Naive thymus-derived CD8-positive, alpha-beta T cell (primary cell): ENCODE results near the gene SREBF2. TPM values are rescaled to one million over a fixed set of nuclear protein-coding genes. Genes with fewer than 3 reads are reported as not detected.

Source experiments
- ATAC-seq, 2 donors: fragments of 150-1000 bp; cut with Tn5 transposase in 1 of 2; sonication (Bioruptor Pico), chemical (Tn5 transposase) in 1 of 2; 1 replicate in 1 of 2; 2 replicates in 1 of 2; pipeline ENCODE4 v1.10.0; 2021; ENCODE audit warnings: mild to moderate bottlenecking in 2 of 2, moderate library complexity in 2 of 2
- POLR2A ChIA-PET: fragments of 350-600 bp; sonication (Branson Sonifier 250); formaldehyde crosslinking; loops from one replicate; lab custom pipeline; 2021; ENCODE audit warnings: antibody characterized with exemption; lab: Charles Lee
- DNase-seq, 10 donors: peaks; one replicate each; pipeline versions ENCODE4 v3.0.0 to v3.0.0-alpha.2; 2020 to 2022
- H3K27ac Mint-ChIP-seq, 10 donors: one replicate each; pipeline ENCODE4 v1.8.0; 2020 to 2022; ENCODE audit warnings: mild to moderate bottlenecking in 10 of 10, mixed read lengths in 10 of 10, moderate library complexity in 4 of 10, inconsistent platforms in 1 of 10
- H3K27me3 Mint-ChIP-seq, 5 donors: one replicate each; pipeline ENCODE4 v1.8.0; 2021 to 2022; ENCODE audit warnings: mixed read lengths in 5 of 5
- H3K36me3 Mint-ChIP-seq, 3 donors: one replicate each; pipeline ENCODE4 v1.8.0; 2020 to 2022; ENCODE audit warnings: mixed read lengths in 3 of 3, mild to moderate bottlenecking in 2 of 3, inconsistent platforms in 1 of 3
- H3K4me1 Mint-ChIP-seq, 4 donors: one replicate each; pipeline ENCODE4 v1.8.0; 2021 to 2022; ENCODE audit warnings: mixed read lengths in 4 of 4
- H3K4me3 Mint-ChIP-seq, 10 donors: one replicate each; pipeline ENCODE4 v1.8.0; 2020 to 2022; ENCODE audit warnings: mild to moderate bottlenecking in 10 of 10, mixed read lengths in 10 of 10, moderate library complexity in 6 of 10, inconsistent platforms in 1 of 10
- H3K9me3 Mint-ChIP-seq, 9 donors: one replicate each; pipeline ENCODE4 v1.8.0; 2020 to 2022; ENCODE audit warnings: mixed read lengths in 9 of 9, mild to moderate bottlenecking in 3 of 9, inconsistent platforms in 1 of 9, moderate library complexity in 1 of 9
- polyA plus RNA-seq, 3 donors: library from polyadenylated mRNA; unstranded; fragments of 300-500 nt; fragmentation: Illumina TruSeq; gene quantifications; one replicate each; pipeline ENCODE4 v1.2.3, GENCODE V29; 2021
- total RNA-seq, 8 experiments: library from RNA in 2 of 8; stranded (reverse) in 2 of 8; gene quantifications; one replicate each; pipeline ENCODE4 v1.2.3 and lab custom pipeline; 2021 to 2026

Gene SREBF2
- total and polyA plus RNA-seq, 5 experiments from 2014 or later: 16.3 to 106 (median 21.9) TPM

- Mint-ChIP-seq H3K4me1 (peaks cover 5 to 47% (median 29%) of the 10 kb centered on the region in 4 donors), H3K27ac (peak overlapping the region in 3 of 10 donors; percentile 13 to 57 (median 25)), H3K27me3 (peaks cover 0 to 3% (median 2%) of the 10 kb centered on the region in 5 donors), H3K4me3 (no peak overlapping the region), H3K9me3 (no peaks in the 10 kb centered on the region), H3K36me3 (no peaks in the 10 kb centered on the region)
- no peak for ATAC-seq
- no peak for DNase-seq
- POLR2A ChIA-PET: interaction anchor here (1.7 to 4.7 kb wide), 2 partner anchors 11 to 17 kb away, joined by 6 to 68 read pairs; no protein-coding TSS in a partner anchor
These were observed 90.2 kb downstream of the SREBF2 start for GRCh38 chr22:41922940-41923594.

GRCh38 chr22:41923595-41924276 is 90.8 kb downstream of the SREBF2 start:
- ATAC-seq (no peak), DNase-seq (no peak)
- Mint-ChIP-seq H3K4me1 (peaks cover 9 to 46% (median 33%) of the 10 kb centered on the region in 4 donors), H3K9me3 (no peaks in the 10 kb centered on the region), H3K27me3 (peaks cover 0 to 3% (median 2%) of the 10 kb centered on the region in 5 donors), H3K4me3 (peak overlapping the region in 1 of 10 donors; percentile 7), H3K36me3 (no peaks in the 10 kb centered on the region), H3K27ac (no peak overlapping the region)
- POLR2A ChIA-PET: interaction anchor here (1.7 to 4.7 kb wide), 2 partner anchors 10 to 16 kb away, joined by 6 to 68 read pairs; no protein-coding TSS in a partner anchor

- Mint-ChIP-seq H3K9me3 (no peaks in the 10 kb centered on the region), H3K27me3 (peaks cover 0 to 3% (median 2%) of the 10 kb centered on the region in 5 donors), H3K4me3 (peak overlapping the region; percentile 69 to 89 (median 81)), H3K4me1 (peaks cover 14 to 43% (median 29%) of the 10 kb centered on the region in 4 donors), H3K27ac (peak overlapping the region in 8 of 10 donors; percentile 44 to 88 (median 67)), H3K36me3 (no peaks in the 10 kb centered on the region)
- DNase-seq: peak; percentile 63 to 88 (median 74)
- peak; percentile 83 for ATAC-seq
- POLR2A ChIA-PET: interaction anchor here (0.6 to 4.7 kb wide), 10 partner anchors 9 to 93 kb away, joined by 3 to 68 read pairs (median 9); partner anchors contain the start of genes CENPM and SREBF2
These were observed 93.0 kb downstream of the SREBF2 start for GRCh38 chr22:41925783-41926460.

- no peaks in the 10 kb centered on the region for H3K36me3 Mint-ChIP-seq
- peaks cover 14 to 41% (median 29%) of the 10 kb centered on the region in 4 donors for H3K4me1 Mint-ChIP-seq
- POLR2A ChIA-PET: interaction anchor here (0.5 to 2.0 kb wide), 4 partner anchors 9 to 944 kb away, joined by 3 to 6 read pairs (median 4); no protein-coding TSS in a partner anchor
- no peaks in the 10 kb centered on the region for H3K9me3 Mint-ChIP-seq
- H3K27me3 Mint-ChIP-seq: peaks cover 0 to 3% (median 2%) of the 10 kb centered on the region in 5 donors
- no peak for ATAC-seq
- peak overlapping the region; percentile 47 to 80 (median 69) for H3K4me3 Mint-ChIP-seq
- peak overlapping the region in 6 of 10 donors; percentile 37 to 87 (median 66) for H3K27ac Mint-ChIP-seq
- no peak for DNase-seq
These were observed 94.9 kb downstream of the SREBF2 start for GRCh38 chr22:41927813-41928212.

DNA sequence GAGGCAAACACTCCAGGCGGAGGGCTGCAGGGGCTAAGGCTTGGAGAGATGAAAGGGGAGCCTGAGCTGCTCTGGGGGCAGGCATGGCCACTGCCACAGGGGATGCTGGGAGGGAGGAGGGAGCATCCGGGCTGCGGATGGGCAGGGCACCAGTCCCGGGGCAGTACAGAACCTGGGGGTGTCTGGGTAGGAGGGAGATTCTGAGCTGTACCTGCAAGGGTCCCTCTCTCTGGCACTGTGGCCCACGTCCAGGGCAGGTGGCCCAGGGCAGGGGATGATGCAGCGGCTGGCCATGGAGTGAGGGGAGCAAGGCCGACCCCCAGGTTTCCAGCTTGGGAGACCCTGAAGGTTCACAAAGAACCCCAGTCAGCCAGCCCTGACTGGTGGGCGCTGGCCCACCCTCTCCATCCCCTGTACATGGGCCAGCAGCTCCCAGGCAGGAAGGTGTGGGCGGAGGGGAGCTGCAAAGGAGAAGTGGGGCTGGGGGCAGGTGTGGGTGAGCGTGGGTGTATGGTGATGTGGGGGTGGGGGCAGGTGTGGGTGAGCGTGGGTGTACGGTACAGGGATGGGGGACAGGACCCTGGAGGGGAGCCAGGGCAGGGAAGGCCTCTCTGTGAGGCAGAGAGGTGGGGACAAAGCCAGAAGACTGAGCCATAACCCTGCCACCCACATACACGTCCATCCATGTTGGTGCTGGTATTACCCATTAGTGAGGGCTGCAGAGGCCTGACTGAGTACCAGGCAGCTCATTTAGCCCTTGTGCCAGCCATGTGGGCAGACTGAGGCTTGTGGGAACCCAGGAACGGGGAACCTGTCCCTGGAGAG is 95.9 kb downstream of the SREBF2 start:
- no peaks in the 10 kb centered on the region for H3K9me3 Mint-ChIP-seq
- no peaks in the 10 kb centered on the region for H3K36me3 Mint-ChIP-seq
- POLR2A ChIA-PET: interaction anchor here (0.7 to 1.7 kb wide), 4 partner anchors 8 to 385 kb away, joined by 3 to 11 read pairs (median 5); no protein-coding TSS in a partner anchor
- ATAC-seq (no peak), DNase-seq (no peak)
- H3K4me3 Mint-ChIP-seq: peak overlapping the region in 3 of 10 donors; percentile 53 to 75 (median 71)
- peak overlapping the region in 5 of 10 donors; percentile 18 to 78 (median 66) for H3K27ac Mint-ChIP-seq
- peaks cover 0 to 3% (median 2%) of the 10 kb centered on the region in 5 donors for H3K27me3 Mint-ChIP-seq
- H3K4me1 Mint-ChIP-seq: peaks cover 14 to 39% (median 29%) of the 10 kb centered on the region in 4 donors

DNA sequence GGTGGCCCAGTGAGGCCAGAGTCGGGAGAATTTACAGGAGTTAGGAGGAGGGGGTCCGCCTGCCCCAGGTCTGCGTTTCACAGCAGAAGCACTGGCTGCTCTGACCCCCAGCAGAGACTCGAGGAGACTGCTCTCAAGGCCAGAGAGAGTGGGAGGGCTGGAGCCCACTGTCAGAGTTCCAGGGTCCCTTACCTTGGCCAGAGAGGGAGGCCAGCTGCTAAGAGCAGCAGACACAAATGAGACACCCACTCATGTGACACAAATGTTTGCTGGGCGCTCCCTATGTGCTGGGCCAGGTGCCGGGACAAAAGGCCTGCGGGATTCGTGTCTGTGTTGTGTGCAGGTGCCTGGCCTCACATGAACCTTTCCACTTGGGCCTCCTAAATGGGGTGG is 96.5 kb downstream of the SREBF2 start:
- ATAC-seq: no peak
- H3K9me3 Mint-ChIP-seq: no peaks in the 10 kb centered on the region
- H3K4me1 Mint-ChIP-seq: peaks cover 14 to 40% (median 29%) of the 10 kb centered on the region in 4 donors
- DNase-seq: no peak
- H3K36me3 Mint-ChIP-seq: no peaks in the 10 kb centered on the region
- H3K27me3 Mint-ChIP-seq: peaks cover 0 to 3% (median 2%) of the 10 kb centered on the region in 5 donors
- H3K4me3 Mint-ChIP-seq: peak overlapping the region in 1 of 10 donors; percentile 53
- peak overlapping the region in 5 of 10 donors; percentile 18 to 78 (median 66) for H3K27ac Mint-ChIP-seq
- POLR2A ChIA-PET: interaction anchor here (0.7 to 1.7 kb wide), 4 partner anchors 9 to 384 kb away, joined by 3 to 11 read pairs (median 5); no protein-coding TSS in a partner anchor

DNA sequence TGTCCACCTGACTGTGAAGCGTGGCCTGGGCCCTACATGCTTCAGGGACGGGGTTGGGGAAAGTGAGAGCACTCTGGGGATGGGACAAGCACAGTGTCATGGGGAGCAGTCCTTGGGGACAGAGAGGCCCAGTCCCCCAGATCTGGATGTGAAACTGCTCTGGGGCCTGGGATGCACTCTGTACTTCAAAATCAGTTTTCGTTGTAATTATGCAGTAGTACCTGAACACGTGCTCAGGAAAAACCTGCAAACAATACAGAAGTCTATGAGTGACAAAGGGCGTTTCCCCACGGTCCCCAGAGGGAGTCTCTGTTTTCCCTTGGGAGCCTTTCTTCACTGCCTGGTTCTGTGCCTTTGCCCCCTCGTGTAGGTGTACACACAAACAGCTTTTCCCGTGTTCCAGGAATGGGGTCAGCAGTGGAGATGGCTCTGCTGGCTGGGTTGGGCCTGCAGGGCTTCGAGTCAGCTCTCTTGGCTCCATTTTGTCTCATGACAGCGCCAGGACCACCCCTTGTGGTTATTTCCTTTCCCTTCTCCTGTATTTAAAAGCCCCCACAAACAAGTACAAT is 98.9 kb downstream of the SREBF2 start:
- Mint-ChIP-seq H3K4me3 (peak overlapping the region in 1 of 10 donors; percentile 33), H3K4me1 (peaks cover 12 to 51% (median 19%) of the 10 kb centered on the region in 4 donors), H3K27ac (peak overlapping the region in 1 of 10 donors; percentile 75), H3K36me3 (no peaks in the 10 kb centered on the region), H3K9me3 (no peaks in the 10 kb centered on the region), H3K27me3 (no peaks in the 10 kb centered on the region)
- ATAC-seq: no peak
- POLR2A ChIA-PET: no interaction called here
- peak in 1 of 10 donors; percentile 33 for DNase-seq

DNA sequence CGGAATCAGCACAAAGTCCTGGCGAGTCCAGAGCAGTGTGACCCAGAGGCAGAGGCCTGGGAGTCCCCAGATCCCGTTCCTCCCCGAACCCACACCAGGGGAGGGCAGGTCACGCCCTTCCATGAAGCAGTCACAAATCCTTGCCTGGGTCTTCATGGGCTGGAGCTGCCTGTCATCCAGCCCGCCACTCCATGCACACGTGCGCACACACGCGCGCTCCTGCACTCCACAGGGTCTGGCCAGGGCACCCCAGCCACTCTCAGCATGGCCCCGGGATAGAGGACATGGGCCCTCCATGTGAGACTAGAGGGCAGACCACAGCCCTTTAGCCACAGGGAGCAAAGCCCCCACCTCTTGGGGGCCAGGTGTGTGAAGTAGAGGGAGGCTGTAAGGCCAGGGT is 99.4 kb downstream of the SREBF2 start:
- H3K36me3 Mint-ChIP-seq: no peaks in the 10 kb centered on the region
- POLR2A ChIA-PET: no interaction called here
- peaks cover 12 to 56% (median 19%) of the 10 kb centered on the region in 4 donors for H3K4me1 Mint-ChIP-seq
- DNase-seq: no peak
- H3K9me3 Mint-ChIP-seq: no peaks in the 10 kb centered on the region
- H3K27ac Mint-ChIP-seq: peak overlapping the region in 1 of 10 donors; percentile 75
- H3K27me3 Mint-ChIP-seq: no peaks in the 10 kb centered on the region
- H3K4me3 Mint-ChIP-seq: no peak overlapping the region
- no peak for ATAC-seq

DNA sequence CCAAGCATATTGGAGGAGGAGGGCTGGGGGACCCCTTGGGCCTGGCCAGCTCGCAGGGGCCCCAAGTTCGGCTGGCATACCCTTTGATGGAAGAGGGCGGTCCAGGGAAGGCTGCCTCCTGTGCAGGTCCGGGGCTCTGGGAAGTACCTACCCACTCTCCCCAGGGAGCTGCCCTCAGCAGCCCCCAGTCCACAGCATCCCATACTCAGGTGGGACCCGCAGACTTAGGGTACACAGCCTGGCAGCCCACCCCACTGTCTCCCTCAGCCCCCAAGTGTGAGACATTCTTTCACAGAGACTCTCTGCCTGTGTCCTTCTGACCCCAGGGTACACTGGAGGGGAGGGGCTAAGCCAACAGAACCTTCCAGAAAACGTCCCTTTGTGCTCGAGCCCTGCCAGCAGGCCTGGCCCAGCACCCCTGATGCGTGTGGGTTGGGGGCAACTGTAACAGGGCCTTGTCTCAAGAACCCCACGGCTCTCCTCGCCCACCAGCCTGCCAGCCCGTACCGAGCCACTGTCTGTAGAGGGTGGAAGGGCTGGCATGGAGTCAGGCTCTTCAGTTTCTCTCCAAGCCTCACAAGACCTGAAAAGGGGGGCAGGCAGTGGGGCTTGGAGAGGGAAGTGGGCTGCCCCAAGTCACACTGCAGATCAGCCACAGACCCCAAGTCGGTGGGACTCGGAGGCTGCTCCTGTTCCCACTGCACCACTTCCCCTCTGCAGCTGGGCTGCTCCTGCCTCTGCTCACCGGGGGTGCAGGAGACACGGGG is 100.7 kb downstream of the SREBF2 start:
- H3K27me3 Mint-ChIP-seq: no peaks in the 10 kb centered on the region
- H3K27ac Mint-ChIP-seq: peak overlapping the region in 4 of 10 donors; percentile 5 to 66 (median 34)
- H3K9me3 Mint-ChIP-seq: no peaks in the 10 kb centered on the region
- ATAC-seq: peak in 1 of 2 donors; percentile 20
- H3K36me3 Mint-ChIP-seq: no peaks in the 10 kb centered on the region
- POLR2A ChIA-PET: interaction anchor here (1.7 kb wide), 1 partner anchor 11 kb away, joined by 6 read pairs; no protein-coding TSS in a partner anchor
- DNase-seq: no peak
- no peak overlapping the region for H3K4me3 Mint-ChIP-seq
- peaks cover 7 to 55% (median 10%) of the 10 kb centered on the region in 4 donors for H3K4me1 Mint-ChIP-seq

DNA sequence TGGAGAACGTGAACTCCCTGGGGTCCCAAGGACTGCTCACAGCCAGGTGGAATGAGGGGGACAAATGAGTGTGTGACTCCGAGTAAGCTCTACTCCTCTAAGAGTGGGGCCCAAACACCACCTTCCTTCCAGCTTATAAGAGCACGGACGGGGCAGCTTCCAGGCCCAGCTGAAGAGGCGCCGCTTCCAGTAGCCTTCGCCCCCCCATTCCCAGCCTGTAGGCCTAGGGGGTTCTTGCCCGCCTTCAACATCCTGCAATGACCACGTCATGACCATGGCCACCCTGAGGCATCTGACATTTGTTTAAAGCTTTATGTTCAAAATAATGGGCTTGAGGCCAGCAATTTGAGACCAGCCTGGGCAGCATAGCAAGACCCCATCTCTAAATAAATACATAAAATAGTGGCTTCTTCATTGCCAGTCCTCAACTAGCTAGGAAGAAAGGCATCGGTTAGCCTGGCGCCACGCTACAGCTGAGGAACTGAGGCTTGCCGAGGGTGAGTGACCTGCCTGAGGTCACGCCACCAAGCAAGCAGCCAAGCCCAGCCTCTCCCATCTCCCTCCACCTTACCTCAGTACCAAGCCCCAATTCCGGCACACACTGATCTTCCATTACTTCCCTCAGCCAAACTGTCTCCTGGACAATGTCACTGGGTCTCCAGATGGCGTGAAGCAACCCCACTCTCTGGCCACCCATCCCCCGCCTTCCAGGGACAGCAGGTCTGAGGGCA is 101.5 kb downstream of the SREBF2 start:
- ATAC-seq (no peak), DNase-seq (no peak)
- H3K4me3 Mint-ChIP-seq: no peak overlapping the region
- peak overlapping the region in 5 of 10 donors; percentile 35 to 66 (median 44) for H3K27ac Mint-ChIP-seq
- H3K9me3 Mint-ChIP-seq: no peaks in the 10 kb centered on the region
- H3K4me1 Mint-ChIP-seq: peaks cover 3 to 57% (median 11%) of the 10 kb centered on the region in 4 donors
- POLR2A ChIA-PET: interaction anchor here (1.7 kb wide), 1 partner anchor 12 kb away, joined by 6 read pairs; no protein-coding TSS in a partner anchor
- H3K36me3 Mint-ChIP-seq: no peaks in the 10 kb centered on the region
- no peaks in the 10 kb centered on the region for H3K27me3 Mint-ChIP-seq
